ENCODE measurements around the gene DGCR2.
"Not testable (repeated sequence)": the region's sequence is repeated elsewhere in the genome, so short reads cannot be mapped to it uniquely, and the experiment has no call there.

The DGCR2 gene

GRCh38 chr22:19106886-19107729, 15.1 kb downstream of the DGCR2 start:
- no peak for DNase-seq

- peak in 3 of 4 experiments; percentile 15 to 55 (median 32) for DNase-seq
These were observed 16.1 kb downstream of the DGCR2 start for GRCh38 chr22:19105867-19106802.

- no peak for DNase-seq
These were observed 16.8 kb downstream of the DGCR2 start for GRCh38 chr22:19105456-19105855.

- DNase-seq = no peak
These were observed 18.1 kb downstream of the DGCR2 start for GRCh38 chr22:19103880-19104821.

GRCh38 chr22:19098157-19098556, 24.1 kb downstream of the DGCR2 start:
- DNase-seq = no peak

GRCh38 chr22:19097518-19097917, 24.7 kb downstream of the DGCR2 start:
- no peak for DNase-seq

GRCh38 chr22:19096555-19096954, 25.7 kb downstream of the DGCR2 start:
- no peak for DNase-seq

GRCh38 chr22:19094393-19094997, 27.7 kb downstream of the DGCR2 start:
- DNase-seq = no peak

- no peak for DNase-seq
These were observed 29.5 kb downstream of the DGCR2 start for GRCh38 chr22:19092725-19093124.

GRCh38 chr22:19090586-19091127, 31.6 kb downstream of the DGCR2 start:
- DNase-seq = no peak

GRCh38 chr22:19090183-19090582, 32.0 kb downstream of the DGCR2 start:
- no peak for DNase-seq

- no peak for DNase-seq
These were observed 33.2 kb downstream of the DGCR2 start for GRCh38 chr22:19088866-19089595.

- no peak for DNase-seq
These were observed 35.3 kb downstream of the DGCR2 start for GRCh38 chr22:19086896-19087295.

GRCh38 chr22:19086417-19086816, 35.8 kb downstream of the DGCR2 start:
- DNase-seq = no peak

- DNase-seq = no peak
These were observed 36.9 kb downstream of the DGCR2 start for GRCh38 chr22:19085233-19085718.

- DNase-seq = not testable (repeated sequence)
These were observed 37.6 kb downstream of the DGCR2 start for GRCh38 chr22:19084586-19084985.

- DNase-seq = not testable (repeated sequence)
These were observed 38.1 kb downstream of the DGCR2 start for GRCh38 chr22:19084126-19084525.

- DNase-seq = no peak
These were observed 39.4 kb downstream of the DGCR2 start for GRCh38 chr22:19082793-19083192.

- DNase-seq = no peak
These were observed 40.1 kb downstream of the DGCR2 start for GRCh38 chr22:19082101-19082500.

GRCh38 chr22:19081351-19081750, 40.9 kb downstream of the DGCR2 start:
- no peak for DNase-seq

GRCh38 chr22:19080853-19081252, 41.4 kb downstream of the DGCR2 start:
- no peak for DNase-seq
